NCI-H187 treated with DMSO at 0.1 percent for 48 hours (cell line): ENCODE results near the gene RIPOR1.
A peak's percentile ranks its signal among the peaks of the same experiment; 100 is the strongest.

Experiments
- DNase-seq: peaks from one replicate; lab custom pipeline; 2025; lab: John Stamatoyannopoulos, UW

The RIPOR1 gene

GRCh38 chr16:67558859-67559258, 30.2 kb downstream of the RIPOR1 start:
- no peak for DNase-seq

- DNase-seq, result no peak
These were observed 32.3 kb downstream of the RIPOR1 start for GRCh38 chr16:67560827-67561342.

GRCh38 chr16:67561501-67561823, 32.8 kb downstream of the RIPOR1 start:
- no peak for DNase-seq

DNA sequence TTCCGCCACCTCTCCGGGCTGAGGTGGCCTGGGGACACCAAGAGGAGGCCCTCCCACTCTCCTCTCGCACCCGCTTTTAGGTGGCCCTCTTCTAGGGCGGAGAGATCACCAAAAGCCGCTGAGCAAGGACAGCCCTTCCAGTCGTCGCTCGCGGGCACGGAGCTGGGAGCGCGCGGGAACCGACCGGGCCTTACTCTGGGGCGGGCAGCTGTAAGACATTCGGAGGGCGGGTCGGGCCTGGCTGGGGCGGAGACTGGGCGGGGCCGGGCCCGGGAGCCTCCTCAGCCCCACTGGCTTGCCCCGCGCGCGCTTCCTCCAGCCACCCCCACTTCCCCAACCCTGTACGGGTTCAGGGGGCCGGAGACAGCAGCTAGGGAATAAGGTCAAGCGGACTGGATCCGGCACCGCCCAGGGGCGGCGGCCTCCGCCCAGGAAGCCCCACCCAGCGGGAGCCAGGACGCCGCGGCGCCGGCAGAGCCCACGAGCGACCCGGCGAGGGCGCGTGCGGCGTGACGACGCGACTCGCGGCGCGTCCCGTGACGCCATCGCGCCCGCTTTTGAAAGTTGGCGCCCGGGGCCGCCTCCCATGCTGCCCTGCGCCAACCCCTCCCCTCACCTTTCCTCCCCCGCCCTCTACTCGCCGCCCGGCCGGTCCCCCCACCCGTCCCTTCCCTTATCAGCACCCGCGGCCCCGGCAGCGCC, 33.3 kb downstream of the RIPOR1 start:
- DNase-seq, result peak; percentile 53

DNA sequence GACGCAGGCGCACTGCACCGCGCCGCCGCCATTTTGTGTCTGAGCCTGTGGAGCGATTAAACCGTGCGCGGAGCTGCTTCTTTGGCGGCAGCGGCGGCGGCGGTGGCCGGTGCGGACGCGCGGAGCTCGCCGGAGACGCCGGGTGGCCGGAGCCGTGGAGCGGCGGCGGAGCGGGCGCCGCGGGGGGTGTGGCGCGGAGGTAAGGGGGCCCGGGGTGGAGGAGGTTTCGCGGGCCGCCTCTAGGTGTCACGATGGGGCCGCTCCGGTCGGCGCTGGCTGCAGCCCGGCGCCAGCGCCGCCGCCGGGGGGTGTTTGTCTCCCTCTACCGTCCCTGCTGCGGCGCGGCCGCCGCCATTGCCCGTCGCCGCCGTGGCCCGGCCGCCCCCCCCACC, 33.9 kb downstream of the RIPOR1 start, which contains the start of gene CTCF:
CTCF (plus strand) TSS at position 1 of the 392 bp plus-strand sequence. CDS start 48,307 bp downstream, outside the sequence.
- DNase-seq, result peak; percentile 21

DNA sequence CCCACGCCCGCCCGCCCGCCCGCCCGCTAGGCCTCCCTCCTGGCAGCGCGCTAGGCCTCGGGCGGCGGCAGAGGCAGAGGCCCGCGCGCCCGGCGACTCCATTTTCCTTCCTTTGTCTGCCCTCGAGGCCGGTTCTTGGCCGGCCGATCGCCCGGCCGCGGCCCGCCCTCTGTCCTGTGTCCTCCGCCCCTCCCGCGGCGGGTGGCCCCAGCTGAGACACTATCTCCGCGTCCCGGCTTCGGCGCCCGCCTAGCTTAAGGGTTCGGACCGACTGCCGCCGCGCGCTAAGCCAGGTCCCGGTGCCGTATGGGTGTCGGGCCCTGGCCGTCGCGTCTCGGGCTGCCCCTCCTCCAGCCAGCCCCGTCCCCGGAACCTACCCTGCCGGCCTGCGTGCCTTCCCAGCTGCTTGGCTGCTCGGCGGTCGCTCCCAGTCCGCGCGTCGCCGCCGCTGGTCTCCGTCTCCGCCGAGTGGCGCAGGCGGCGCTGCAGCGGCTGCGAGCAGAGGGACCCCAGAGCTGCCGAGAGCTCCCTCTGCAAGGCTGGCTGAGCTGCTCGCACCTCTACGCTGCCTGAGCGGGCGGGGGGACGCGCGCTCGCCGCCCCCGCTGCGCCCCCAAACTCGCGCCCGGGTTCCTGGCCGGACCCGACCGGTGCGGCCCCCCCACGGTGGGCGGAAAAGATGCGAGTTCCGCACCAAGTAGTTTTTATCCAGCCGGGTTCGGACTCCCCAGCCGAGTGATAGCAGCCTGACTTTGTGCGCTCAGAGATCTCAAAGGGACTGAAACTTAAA, 34.5 kb downstream of the RIPOR1 start:
- DNase-seq, result no peak

- DNase-seq, result no peak
These were observed 35.3 kb downstream of the RIPOR1 start for GRCh38 chr16:67563708-67564468.

GRCh38 chr16:67565470-67566100, 37.0 kb downstream of the RIPOR1 start:
- no peak for DNase-seq

GRCh38 chr16:67571464-67571863, 42.8 kb downstream of the RIPOR1 start:
- no peak for DNase-seq

DNA sequence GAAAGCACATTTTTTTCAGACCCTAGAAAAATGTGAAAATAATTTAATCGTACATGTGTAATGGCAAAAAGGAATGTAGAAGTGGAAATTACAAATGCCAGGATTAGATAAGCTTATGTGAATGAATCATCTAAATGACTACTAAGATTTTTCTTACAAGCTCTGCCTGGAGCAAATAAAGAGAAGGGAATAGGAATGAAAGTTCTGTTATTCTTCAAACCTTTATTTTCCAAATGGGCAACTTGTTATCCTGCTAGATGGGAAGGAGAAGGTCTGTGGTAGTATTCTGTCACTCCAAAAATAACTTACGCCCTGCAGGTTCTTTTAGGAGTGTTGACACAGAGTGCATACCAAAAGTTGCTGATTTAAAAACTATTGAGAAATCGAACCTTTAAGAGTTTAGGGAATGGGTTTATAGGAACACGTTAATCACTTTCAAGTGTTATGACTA, 43.4 kb downstream of the RIPOR1 start:
- no peak for DNase-seq

DNA sequence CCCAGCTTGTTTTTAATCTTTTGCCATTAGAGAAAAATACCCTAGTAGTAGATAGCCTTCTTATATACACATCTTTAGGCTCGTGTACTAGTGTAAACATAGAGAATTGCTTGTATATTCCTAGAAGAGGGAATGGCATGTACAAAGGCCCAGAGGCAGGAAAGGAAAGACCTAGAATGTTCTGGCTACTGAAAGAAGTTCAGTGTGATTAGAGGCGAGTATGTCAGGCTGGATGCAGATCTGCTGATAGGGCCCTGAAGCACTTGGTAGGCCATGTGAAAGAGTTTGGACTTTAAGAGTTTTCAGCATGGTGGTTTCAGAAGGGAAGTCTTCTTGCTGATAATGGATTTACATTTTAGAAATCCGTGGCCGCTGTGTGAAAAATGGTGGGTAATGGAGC, 51.1 kb downstream of the RIPOR1 start:
- no peak for DNase-seq

- DNase-seq, result no peak
These were observed 51.6 kb downstream of the RIPOR1 start for GRCh38 chr16:67580202-67580601.

DNA sequence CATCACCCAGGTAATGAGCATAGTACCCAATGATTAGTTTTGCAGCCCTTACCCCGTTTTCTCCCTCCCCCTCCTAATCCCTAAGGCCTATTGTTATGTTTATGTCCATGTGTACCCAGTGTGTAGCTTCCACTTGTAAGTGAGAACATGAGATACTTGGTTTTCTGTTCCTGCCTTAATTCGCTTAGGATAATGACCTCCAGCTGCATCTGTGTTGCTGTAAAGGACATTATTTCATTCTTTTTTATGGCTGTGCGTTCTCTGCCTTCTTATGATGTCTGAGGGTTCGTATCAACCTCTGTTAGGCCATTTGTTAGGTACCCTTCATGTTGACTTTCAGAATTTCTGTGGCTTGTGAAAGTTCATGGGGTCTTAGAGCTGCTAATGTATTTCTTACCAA, 64.7 kb downstream of the RIPOR1 start:
- no peak for DNase-seq

DNA sequence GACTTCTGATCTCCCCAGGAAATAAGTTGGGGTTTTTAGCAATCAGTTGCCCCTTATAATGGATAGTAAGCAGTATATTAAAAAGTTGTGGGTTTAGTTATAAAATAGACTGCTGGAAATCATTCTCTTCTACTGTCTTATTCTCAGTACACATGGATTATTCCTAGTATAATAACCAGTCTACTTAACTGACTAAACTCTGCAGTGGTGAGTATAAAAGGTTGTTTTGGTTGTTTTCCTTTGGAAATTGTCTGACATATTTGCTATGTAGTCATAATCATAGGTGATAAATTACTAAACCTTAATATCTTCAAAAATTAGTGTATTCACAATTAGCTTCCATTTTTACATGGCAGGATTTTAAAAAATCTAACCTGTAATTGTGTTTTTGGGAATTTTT, 65.1 kb downstream of the RIPOR1 start:
- no peak for DNase-seq

DNA sequence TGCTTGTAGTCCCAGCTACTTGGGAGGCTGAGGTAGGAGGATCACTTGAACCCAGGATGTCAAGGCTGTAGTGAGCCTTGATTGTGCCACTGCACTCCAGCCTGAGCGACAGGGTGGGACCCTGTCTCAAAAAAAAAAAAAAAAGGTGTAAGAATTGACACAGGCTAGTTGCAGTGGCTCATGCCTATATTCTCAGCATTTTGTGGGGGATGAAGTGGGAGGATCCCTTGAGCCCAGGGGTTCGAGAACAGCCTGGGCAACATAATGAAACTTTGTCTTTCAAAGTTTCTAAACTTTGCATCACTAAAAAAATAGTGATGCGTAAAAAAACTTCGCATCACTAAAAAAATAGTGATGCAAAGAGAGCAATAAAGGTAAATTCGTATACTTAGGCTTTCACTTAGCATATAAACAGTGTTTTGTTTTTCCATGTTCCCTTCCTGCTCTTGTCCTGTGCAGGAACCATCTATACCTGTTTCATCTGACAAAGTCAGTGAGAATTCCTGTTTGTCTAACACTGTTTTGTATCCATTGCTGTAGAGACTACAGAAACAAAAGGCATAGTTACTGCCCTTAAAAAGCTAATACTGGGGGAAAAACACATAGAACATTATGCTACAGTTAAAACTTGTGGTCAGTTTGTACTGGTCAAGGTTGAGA, 65.8 kb downstream of the RIPOR1 start:
- no peak for DNase-seq

- no peak for DNase-seq
These were observed 66.3 kb downstream of the RIPOR1 start for GRCh38 chr16:67594956-67595355.
